ENCODE data around the gene MIDN.
A peak's percentile ranks its signal among the peaks of the same experiment; 100 is the strongest.

Gene MIDN

DNA sequence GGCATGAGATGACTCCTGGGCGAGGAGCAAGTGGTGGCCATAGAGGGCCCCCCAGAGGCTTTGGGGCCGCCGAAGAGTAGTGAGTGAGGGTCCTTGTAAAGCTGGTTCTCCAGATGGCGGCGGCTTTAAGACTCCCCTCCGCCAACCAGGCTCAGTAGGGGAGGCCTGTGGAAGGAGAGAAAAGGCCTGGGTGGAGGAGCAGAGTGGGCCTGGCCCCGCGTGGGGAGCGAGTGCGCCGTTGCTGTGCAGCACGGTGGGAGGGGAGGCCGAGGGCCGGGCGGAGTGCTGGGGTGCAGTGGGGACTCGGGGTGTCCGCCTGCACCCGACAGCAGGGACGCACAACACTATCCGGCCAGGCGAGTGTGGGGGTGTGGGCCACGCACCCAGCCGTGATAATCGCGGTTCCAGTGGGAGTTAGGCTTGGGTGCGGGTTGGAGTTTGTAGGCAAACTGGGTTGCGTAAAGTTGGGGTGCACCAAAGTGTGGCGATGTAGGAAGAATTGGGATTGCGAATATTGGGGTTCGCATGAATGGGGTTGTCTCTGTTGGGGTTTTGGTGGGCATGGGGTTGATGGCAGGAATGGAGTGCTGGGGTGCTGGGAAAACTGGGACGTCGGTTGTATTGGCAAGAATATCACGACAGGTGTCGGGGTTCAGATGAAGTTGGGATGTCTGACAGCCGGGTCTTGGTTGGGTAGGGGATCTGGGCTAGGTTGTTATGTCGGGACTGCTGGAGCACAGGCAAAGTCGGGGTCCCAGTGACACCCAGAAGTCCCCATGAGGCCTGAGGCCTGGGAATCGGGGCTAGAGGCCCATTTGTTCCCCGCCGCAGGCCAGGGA, 20.1 kb downstream of the MIDN start:
- TF ChIP-seq, protein P1, sequence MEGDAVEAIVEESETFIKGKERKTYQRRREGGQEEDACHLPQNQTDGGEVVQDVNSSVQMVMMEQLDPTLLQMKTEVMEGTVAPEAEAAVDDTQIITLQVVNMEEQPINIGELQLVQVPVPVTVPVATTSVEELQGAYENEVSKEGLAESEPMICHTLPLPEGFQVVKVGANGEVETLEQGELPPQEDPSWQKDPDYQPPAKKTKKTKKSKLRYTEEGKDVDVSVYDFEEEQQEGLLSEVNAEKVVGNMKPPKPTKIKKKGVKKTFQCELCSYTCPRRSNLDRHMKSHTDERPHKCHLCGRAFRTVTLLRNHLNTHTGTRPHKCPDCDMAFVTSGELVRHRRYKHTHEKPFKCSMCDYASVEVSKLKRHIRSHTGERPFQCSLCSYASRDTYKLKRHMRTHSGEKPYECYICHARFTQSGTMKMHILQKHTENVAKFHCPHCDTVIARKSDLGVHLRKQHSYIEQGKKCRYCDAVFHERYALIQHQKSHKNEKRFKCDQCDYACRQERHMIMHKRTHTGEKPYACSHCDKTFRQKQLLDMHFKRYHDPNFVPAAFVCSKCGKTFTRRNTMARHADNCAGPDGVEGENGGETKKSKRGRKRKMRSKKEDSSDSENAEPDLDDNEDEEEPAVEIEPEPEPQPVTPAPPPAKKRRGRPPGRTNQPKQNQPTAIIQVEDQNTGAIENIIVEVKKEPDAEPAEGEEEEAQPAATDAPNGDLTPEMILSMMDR (conservative IDR thresholded peaks at IDR 0.05; ENCODE audit: low read length): no peak
- peak overlapping the region; percentile 31 for H3K4me3 ChIP-seq (ENCODE audit: low read length)
- no peak for DNase-seq (ENCODE audit: low read depth)

DNA sequence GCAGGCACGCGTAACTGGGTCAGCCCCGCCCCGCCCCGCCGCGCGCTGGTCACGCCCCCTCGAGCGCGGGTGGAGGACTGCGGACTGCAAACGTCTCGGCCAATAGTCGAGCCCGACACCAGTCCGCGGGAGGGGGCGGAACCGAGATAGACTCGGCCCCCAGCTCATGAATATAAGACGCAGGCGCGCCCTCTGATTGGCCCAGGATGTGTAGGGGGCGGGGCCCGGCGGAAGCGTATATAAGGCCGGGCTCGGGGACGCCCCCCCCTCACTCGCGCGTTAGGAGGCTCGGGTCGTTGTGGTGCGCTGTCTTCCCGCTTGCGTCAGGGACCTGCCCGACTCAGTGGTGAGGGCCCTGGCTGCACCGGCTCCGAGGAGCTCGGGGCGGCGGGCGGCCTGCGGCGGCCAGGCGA, 20.7 kb downstream of the MIDN start, which contains the start of gene CIRBP:
TSS of gene CIRBP (plus strand) at position 268 of the 413 bp plus-strand sequence. CDS start 1,602 bp downstream, outside the sequence.
- TF ChIP-seq, protein P1 (conservative IDR thresholded peaks at IDR 0.05; ENCODE audit: low read length): no peak
- peak within 1 kb of the TSS; percentile 94 for H3K4me3 ChIP-seq (ENCODE audit: low read length)
- DNase-seq (ENCODE audit: low read depth): peak; percentile 99

DNA sequence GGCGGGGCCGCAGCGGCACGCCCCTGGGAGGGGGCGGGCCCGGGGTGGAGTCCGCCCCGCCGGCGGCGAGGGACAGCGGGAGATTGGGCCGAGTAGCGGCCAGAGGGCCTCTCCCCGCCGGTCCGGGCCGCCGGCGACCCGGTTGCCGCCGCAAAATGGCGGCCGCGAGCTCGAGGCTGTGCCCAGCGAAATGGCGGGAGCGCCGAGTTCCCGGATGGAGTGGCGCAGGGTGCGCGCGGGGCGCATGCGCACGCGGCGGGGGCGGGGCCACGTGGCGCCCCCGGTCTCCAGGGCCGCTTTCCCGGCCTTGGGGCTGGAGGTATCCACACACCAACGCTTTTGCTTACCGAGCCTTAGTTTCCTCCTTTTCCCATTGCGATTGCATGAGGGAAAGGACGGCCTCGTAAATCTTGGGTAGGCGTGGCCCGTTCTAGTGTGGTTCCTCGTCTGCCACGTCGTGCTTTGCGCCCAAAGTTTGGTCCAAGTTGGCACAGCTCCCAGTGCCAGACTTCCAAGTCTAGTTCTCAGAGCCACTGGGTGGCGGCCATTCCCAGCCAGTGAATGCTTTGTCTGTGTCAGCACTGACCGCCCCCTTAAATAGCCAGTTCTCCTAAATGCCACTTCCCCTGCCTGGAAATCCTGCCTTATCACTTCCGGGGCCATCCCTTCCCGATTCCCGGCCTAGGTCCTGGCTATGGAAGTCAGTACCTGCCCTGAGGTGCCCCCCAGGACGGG, 21.3 kb downstream of the MIDN start:
- peak overlapping the region; percentile 94 for H3K4me3 ChIP-seq (ENCODE audit: low read length)
- peak; percentile 91 for DNase-seq (ENCODE audit: low read depth)
- TF ChIP-seq, protein P1 (conservative IDR thresholded peaks at IDR 0.05; ENCODE audit: low read length): peak; percentile 12; the same call in 1 of the 2 replicates

DNA sequence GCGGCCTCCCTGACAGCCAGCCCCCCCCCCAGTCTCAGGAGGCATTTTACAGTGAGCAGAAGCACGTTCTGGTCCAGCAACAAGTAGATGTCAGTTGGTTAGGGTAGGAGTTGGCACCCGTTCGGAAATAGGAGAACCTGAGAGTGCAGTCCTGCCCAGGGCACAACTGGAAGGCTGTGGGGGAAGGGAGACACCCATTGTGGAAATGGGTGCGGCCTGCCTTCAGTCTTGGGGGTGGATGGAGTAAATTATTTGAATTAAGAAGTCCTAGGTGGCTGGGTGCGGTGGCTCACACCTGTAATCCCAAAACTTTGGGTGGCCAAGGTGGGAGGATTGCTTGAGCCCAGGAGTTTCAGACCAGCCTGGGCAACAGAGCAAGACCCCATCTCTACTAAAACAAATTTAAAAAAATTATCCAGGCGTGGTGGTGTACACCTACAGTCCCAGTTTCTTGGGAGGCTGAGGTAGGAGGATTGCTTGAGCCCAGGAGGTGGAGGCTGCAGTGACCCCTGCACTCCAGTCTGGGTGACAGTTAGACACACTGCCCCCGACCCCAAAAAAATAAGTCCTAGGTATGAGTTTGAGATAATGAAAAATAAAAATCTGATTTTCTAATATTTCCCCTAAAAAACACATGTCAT, 21.9 kb downstream of the MIDN start:
- peak overlapping the region; percentile 94 for H3K4me3 ChIP-seq (ENCODE audit: low read length)
- TF ChIP-seq, protein P1 (conservative IDR thresholded peaks at IDR 0.05; ENCODE audit: low read length): no peak
- DNase-seq (ENCODE audit: low read depth): no peak

DNA sequence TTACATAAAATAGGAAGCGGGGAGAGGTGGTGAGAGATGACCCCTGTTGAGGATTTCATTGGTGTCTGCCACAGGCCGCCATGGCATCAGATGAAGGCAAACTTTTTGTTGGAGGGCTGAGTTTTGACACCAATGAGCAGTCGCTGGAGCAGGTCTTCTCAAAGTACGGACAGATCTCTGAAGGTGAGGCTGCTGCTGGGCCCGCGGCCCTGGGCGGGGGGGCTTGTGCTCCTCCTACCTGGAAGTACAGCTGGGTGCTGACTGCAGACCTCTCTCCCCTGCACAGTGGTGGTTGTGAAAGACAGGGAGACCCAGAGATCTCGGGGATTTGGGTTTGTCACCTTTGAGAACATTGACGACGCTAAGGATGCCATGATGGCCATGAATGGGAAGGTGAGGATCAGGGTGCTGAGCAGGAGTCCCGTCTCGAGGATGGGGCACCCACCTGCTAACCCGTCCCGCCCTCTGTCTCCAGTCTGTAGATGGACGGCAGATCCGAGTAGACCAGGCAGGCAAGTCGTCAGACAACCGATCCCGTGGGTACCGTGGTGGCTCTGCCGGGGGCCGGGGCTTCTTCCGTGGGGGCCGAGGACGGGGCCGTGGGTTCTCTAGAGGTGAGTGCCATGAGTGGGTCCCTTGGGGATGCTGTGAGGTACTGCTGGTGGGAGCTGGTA, 22.6 kb downstream of the MIDN start:
- no peak for DNase-seq (ENCODE audit: low read depth)
- TF ChIP-seq, protein P1 (conservative IDR thresholded peaks at IDR 0.05; ENCODE audit: low read length): no peak

DNA sequence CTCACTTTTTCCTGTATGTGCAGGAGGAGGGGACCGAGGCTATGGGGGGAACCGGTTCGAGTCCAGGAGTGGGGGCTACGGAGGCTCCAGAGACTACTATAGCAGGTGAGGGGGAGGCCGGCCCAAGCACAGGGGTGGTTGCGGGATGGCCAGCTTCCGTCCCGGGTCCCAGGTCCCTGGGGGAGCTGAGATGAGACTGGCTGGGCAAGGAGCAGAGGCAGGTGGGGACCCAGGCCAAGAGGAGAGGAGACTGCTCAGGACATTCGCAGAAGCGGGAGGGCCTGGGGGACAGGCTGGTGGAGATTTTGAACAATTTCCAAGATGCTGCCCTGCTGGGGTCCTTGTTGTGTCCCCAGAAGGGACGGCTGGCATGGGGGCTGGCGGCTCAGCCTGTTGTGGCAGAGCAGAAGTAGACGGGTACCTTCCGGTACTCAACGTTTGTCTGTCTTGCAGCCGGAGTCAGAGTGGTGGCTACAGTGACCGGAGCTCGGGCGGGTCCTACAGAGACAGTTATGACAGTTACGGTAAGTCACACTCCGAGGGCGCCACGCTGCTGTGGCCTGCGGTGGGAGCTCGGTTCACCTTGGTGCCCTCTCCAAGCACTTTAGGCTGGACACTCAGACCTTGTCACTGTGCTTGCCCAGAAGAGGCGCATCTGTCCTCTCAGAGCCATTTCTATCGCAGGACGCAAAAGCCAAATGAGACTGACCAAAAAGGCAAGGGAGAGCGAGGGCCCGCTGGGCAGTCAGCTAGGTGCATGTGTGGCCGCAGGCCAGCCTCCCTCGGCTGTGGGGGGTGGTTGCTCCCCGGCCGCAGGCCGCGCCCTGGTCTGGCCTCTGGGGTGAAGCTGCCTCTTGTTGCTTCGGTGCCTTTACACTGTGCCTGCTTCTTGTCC, 23.4 kb downstream of the MIDN start:
- H3K4me3 ChIP-seq (ENCODE audit: low read length): peak overlapping the region; percentile 94
- DNase-seq (ENCODE audit: low read depth): no peak
- TF ChIP-seq, protein P1 (conservative IDR thresholded peaks at IDR 0.05; ENCODE audit: low read length): no peak

More for the DNA sequence above, 22.6 kb downstream of the MIDN start:
- peak overlapping the region; percentile 94 for H3K4me3 ChIP-seq (ENCODE audit: low read length)

Data from AG10803 (cell line).